CD1c-positive myeloid dendritic cell (primary cell): ENCODE results near the gene IMPDH1.
A peak's percentile ranks its signal among the peaks of the same experiment; 100 is the strongest.

Experiments used
- DNase-seq: peaks from one replicate; pipeline ENCODE4 v3.0.0-alpha.2; 2016; ENCODE audit errors: extremely low spot score

The IMPDH1 gene

GRCh38 chr7:128405471-128406313, 4.1 kb downstream of the IMPDH1 start:
- peak; percentile 60 for DNase-seq

DNA sequence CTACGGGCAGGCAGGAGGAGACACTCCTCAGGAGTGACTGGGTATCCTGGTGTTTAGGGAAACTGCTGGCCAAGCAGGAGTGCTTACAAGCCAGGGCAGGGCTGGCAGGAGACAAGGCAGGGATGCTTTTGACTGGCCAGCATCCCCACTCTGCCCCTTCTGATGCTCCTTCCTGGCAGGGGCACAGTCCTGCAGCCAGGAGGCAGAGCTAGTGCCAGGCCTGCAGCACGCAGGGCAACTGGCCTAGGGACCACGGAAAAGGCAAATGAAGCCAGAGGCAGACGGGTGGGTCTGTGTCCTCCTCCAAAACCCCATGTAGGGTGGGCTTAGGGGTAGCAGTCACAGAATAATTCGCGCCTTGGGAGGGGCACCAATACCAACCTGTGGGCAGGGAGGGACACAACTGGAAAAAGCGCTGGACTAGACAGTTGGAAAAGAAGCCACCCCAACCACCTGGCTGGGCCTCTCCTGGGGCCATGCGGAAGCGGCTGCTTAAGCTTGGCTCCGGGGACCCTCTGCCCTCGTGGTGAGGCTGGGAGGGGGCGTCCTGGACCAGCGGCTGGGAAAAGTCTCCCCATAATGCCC, 4.8 kb downstream of the IMPDH1 start:
- DNase-seq = no peak

DNA sequence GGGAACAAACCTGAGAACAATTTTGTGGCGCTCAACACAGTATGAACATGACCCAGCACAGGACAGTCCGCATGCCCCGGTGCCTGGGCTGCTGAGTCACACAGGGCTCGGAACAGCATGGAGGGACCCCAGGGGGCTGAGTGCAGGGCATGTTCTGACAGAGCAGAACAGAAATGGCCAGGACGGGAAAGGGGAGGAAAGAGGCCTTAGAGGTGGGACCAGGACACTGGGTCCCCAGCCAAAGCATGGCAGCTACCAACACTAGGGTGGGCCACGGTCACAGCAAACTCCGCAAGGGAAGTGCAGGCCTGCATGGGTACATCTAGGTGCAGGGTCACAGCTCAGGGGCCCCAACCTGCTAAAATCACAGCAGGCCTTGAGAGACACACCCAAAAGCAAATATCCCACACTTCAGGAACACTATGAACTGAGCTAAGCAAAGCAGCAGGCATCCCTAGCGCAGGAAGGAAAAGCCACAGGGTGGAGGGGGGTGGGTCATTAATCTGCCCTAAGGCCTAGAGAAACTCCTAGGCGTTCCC, 5.6 kb downstream of the IMPDH1 start:
- DNase-seq = no peak

GRCh38 chr7:128403676-128404075, 6.1 kb downstream of the IMPDH1 start:
- no peak for DNase-seq

- DNase-seq = no peak
These were observed 7.4 kb downstream of the IMPDH1 start for GRCh38 chr7:128402356-128402755.

- no peak for DNase-seq
These were observed 9.2 kb downstream of the IMPDH1 start for GRCh38 chr7:128400566-128400965.

DNA sequence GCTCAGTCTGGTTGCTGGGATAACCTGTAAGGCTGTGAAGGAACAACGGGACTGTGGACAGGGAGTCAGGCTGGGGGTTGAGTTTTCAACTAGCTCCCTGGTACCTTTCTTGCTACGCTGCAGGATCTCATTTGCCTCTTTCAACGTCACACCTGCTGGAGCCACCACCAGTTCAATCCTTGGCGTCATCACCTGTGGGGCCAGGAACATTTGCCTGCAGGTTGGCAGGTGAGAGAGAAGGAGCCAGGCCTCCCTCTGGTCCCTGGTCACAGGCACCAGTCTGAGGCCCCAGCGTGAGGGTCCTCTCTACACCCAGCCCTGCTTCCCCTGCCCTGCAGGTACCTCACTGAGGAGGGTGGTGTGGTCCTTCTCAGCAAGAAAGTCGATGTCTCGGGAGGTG, 9.8 kb downstream of the IMPDH1 start:
- DNase-seq = no peak

DNA sequence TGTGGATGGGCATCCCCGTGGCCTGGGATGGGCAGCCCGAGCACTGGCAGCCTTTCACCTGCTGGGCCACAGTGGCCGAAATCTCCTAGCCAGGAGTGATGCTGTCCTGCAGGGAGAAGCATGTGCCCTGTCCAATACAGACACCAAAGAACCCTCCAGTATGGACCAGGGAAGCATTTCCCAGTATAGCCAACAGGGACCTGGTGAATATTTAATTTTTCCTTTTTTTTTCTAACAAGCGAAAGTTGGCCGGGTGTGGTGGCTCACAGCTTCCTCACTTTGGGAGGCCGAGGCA, 11.0 kb downstream of the IMPDH1 start:
- DNase-seq = no peak

GRCh38 chr7:128398016-128398840, 11.6 kb downstream of the IMPDH1 start:
- DNase-seq = peak; percentile 61

DNA sequence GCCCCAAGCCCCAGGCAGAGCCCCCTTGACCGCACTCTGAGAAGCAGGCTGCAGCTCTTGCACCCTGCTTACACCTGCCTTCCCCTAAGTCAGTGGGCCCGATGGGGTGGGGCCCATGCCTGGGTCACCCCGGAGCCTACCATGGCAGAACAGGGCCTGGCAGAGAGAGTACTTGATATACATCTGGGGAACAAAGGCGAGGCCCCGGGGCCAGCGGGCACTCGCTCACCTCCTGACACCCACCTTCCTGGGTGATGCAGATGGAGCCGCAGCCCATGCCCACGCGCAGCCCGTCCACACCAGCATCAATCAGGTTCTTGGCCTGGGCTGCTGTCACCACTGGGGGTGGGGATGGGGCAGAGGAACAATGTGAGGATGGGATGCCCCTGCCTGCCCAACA, 13.4 kb downstream of the IMPDH1 start:
- no peak for DNase-seq

- DNase-seq = no peak
These were observed 14.0 kb downstream of the IMPDH1 start for GRCh38 chr7:128395748-128396147.

DNA sequence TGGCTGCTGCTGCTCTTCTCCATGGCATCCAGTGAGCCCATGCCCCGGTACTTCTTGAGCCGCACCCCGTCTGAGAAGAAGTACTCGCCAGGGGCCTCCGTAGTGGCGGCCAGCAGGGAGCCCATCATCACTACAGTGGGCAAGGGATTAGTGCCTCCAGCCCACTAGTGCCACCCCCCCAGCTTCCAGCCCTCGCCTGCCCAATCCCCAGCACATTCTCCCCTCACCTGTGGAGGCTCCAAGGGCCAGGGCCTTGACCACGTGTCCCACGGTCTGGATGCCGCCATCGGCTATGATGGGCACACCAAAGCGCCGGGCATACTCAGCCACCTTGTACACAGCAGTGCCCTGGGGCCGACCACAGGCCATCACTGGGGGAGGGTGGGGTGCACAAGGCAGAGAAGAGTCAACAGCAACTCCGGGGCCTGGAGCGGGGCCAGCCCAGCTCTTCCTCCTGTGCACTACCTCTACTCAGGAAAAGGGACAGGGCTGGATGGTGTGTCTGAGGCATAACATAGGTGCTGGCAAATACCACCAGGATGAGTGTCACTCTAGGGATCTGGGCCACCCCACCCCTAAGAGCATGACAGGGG, 14.8 kb downstream of the IMPDH1 start:
- DNase-seq = no peak

DNA sequence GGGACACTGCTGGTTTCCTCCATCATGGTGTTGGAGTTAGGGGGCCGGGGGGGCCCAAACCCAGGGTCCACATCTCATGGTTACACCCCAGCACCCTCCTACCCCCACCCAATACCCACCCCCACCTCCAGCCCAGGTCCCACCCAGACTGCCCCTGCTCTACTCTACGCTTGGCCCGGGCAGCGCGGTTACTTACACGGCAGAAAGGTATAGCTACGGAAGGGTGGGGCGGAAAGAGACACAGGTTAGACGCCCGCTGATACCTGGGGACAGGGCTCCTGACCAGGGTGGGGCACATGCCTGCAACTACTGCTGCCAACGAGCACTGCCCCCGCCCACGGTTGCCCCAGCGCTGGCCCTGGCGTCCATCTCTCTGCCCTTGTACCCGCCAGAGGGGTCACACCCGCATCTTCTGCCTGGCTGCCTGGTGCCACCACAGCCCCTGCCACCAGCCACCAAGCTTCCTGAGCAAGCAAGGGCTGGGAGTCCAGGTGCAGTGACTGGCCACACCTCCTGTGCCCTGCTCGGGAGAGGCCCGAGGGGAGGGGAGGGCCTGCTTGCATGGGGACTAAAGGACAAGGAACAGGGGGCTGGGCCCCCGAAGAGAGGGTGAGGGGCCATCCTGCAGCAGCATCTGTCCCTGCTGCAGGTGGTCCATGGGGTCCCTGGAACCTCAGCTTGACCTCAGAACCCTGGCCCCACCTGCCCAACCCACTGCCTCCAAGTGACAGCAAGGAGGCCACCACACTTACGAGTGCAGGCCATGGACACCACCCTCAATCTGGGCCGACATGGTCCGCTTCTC, 16.1 kb downstream of the IMPDH1 start:
- DNase-seq = no peak

DNA sequence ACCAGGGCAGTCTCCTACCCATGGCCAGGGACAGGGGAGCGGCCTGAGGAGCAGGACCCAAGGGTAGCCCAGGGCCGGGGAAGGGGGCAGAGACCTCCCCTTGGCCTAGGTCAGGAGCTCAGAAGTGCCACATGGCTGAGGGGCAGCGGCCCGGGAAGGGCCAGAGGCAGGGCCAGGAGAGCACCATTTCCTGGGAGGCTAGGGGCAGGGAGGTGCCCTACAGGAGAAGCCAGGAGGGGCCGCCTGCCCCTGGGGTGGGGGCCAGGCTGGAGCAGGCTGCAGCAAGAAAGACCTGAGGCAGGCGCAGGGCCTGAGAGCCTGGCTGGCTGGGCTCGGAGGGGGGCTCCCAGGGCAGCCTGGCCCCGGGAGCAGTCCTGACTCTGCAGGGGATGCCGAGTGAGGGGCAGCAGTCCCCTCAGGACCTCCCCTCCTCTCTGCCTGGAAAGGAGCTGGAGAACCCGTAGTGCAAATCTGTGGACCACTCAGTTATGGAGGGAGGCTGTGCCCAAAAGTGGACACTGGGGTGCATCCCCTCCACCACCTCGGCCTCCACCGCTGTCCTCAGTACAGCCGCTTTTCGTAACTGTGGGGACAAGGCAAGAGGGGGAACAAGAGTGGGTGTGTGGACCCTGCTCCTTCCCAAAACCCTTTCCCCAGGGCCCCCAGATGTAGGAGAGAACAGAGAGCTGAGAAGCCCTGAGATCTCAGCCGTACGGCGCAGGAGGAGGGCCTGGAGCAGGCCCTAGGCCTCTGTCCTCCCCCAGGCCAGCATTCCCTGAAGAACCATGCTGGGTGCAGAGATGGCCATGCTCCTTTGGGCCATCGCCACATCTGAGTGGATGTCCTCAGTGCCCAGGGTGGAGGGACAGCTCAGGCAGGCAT, 17.1 kb downstream of the IMPDH1 start:
- DNase-seq = no peak

DNA sequence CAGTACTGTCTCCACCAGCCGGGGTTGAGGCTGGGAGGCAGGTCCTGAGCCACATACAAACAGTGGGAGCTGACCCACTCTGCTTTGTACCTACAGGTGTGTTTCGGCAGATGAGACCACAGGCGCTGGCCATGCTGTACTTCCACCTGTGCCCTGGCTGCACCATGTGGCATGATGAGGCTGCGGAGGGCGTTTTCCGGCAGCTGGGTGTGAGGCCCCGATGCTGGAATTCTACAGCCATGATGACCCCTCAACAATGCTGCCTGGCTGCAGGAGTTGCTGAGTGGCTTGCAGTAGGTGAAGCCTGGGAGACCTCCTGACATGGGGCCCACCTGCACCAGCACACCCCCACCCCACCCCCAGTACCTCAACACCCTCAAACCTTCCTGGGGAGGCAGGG, 18.0 kb downstream of the IMPDH1 start:
- DNase-seq = no peak

- no peak for DNase-seq
These were observed 18.8 kb downstream of the IMPDH1 start for GRCh38 chr7:128390871-128391565.

DNA sequence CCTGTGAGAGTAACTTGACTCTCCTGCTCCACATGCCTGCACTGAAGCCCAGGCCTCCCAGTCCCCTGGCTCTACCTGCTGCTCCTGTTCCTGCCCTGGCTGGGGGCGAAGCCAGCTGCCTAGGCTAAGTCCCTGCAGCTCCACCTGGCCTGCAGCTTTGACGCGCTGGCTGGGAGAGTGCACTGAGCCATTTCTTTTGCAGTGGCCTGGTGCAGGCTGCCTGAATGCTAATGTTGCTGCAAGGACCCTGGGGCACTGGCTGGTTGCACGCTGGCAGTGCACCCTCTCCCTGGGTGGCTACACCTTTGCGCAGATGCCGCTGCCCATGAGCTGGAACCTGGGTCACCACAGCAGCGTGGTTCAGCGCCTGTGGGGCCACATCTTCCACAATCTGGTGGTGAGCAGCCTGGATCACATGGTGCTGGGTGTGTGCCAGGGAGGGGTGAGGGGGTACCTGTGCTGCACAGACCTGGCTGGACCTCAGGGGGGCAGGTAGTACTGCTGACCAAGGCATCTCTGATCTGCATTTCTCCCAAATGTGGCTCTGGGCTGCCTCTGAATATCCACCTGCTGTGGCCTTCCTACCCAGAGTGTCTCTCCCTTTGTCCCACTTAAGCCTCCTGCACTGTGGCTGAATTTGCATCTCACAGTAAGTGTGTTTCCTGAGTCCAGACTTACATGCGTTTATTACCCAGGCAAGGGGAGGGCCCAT, 20.0 kb downstream of the IMPDH1 start:
- no peak for DNase-seq

DNA sequence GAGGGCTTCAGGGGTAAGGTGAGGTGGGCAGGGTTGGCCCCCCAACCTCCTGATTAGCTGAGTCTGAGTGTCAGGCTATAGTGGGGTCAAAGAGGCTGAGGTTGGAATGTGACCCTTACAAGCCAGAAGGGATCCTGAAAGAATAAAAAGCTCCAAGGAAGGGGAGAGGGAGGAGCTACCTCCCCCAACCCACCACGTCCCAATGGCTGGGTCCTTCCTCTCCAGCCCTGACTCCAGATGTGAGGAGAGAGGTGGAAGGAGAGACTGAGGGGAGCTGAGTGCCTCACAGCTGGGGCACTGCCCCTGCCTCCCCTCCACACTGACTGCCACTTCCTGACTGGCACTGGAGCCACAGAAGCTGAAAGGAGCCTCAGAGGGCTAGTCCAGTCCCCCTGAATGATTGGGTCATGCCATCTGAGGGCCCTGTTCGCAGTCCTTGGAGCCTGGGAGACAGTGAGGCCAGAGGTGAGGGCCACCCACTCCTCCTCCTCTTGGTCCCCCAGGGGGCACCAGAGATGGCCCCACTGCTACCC, 20.6 kb downstream of the IMPDH1 start:
- no peak for DNase-seq

DNA sequence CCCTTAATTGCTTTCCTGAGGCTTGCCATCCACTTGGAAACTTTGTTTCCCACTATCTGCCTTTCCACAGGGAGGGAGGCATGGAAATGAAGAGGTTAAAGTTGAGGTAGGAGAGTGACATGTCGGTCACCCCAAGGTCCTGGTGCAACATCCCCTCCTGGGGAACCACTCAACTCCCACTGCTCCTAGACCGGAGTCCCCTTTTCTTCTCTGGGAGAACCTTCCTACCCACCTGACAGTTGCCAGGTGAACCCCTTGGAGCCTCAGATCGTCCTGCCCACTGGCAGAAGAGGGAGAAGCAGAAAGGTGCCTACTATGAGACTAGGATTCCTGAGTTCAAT, 21.7 kb downstream of the IMPDH1 start:
- no peak for DNase-seq
